WI38 (cell line): ENCODE data around the gene COL5A3.
"Not testable (repeated sequence)": the region's sequence is repeated elsewhere in the genome, so short reads cannot be mapped to it uniquely, and the experiment has no call there.

Experiments
- H3K4me3 ChIP-seq: 2 replicates; pipeline ENCODE4 v1.5.1; 2011; ENCODE audit warnings: low read depth, mild to moderate bottlenecking, control low read depth, low read length
- CTCF ChIP-seq: IDR thresholded peaks from 2 replicates; pipeline ENCODE4 v1.5.1; 2012; ENCODE audit warnings: low read depth, mild to moderate bottlenecking, control low read depth, low read length

COL5A3 gene

GRCh38 chr19:9947441-9947840, 62.9 kb downstream of the COL5A3 start:
- no peak overlapping the region for H3K4me3 ChIP-seq
- TF ChIP-seq CTCF, result no peak

DNA sequence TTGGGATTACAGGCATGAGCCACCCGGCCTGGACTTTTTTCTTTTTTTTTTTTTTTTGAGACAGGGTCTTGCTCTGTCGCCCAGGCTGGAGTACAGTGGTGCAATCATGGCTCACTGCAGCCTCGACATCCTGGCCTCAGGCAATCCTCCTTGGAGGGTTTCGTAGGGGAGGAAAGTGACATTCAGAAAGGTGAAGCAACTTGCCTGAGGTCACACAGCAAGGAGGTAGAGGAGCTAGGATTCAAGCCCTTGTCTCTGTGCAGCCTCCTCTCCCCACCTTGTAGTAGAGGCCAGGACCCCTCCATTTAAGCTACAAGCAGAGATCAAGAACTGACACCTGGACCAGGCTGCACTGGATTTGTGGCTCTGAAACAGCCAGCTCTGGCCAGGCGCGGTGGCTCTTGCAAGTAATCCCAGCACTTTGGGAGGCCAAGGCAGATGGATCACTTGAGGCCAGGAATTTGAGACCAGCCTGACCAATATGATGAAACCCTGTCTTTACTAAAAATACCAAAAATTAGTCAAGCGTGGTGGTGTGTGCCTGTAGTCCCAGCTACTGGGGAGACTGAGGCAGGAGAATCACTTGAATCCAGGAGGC, 63.7 kb downstream of the COL5A3 start:
- H3K4me3 ChIP-seq, result not testable (repeated sequence)

GRCh38 chr19:9945319-9945966, 64.9 kb downstream of the COL5A3 start:
- H3K4me3 ChIP-seq, result peak overlapping the region; percentile 16; the same call in 1 of the 2 replicates
- TF ChIP-seq CTCF, result no peak

GRCh38 chr19:9943744-9944143, 66.6 kb downstream of the COL5A3 start:
- H3K4me3 ChIP-seq, result no peak overlapping the region
- no peak for TF ChIP-seq CTCF

- no peak overlapping the region for H3K4me3 ChIP-seq
- no peak for TF ChIP-seq CTCF
These were observed 68.6 kb downstream of the COL5A3 start for GRCh38 chr19:9941671-9942070.

DNA sequence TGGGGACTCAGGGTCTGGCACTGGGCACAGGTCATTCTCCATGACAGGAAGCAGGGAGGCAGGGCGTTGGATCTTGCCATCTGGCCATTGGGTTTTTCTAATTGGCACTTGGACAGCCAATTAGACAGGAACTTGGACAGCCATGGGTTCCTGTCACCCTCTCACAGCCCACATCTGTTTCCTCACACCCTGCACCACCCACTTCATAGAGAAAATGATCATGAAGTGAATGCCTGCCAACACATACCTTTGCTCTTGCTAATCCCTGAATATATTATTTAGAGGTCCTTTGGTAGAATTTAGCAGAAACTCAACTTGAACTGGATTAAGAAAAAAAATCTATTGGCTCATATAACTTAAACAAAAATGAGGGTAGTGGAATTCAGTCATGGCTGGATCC, 69.1 kb downstream of the COL5A3 start:
- no peak overlapping the region for H3K4me3 ChIP-seq
- no peak for TF ChIP-seq CTCF

GRCh38 chr19:9940778-9941177, 69.5 kb downstream of the COL5A3 start:
- no peak overlapping the region for H3K4me3 ChIP-seq
- no peak for TF ChIP-seq CTCF
